Ascending aorta (tissue), 2 donors: Measurements from ENCODE around the gene BAZ2B. TPM values are rescaled to one million over a fixed set of nuclear protein-coding genes. Genes with fewer than 3 reads are reported as not detected.

ENCODE experiments used
- DNase-seq, 2 donors: peaks; one replicate each; pipeline ENCODE4 v3.0.0-alpha.2; 2019; ENCODE audit warnings: low spot score in 2 of 2
- H3K27ac ChIP-seq, 2 donors: fragments of 200-600 bp; sonication (generic); one replicate each; pipeline ENCODE4 v1.5.1; 2016 to 2017; ENCODE audit warnings: mild to moderate bottlenecking in 1 of 2
- H3K27me3 ChIP-seq: fragments of 200-600 bp; sonication (generic); one replicate; pipeline ENCODE4 v1.5.1; 2017
- H3K36me3 ChIP-seq, 2 donors: fragments of 200-600 bp; sonication (generic); one replicate each; pipeline ENCODE4 v1.5.1; 2016
- H3K4me1 ChIP-seq, 2 donors: fragments of 200-600 bp; sonication (generic); one replicate each; pipeline ENCODE4 v1.5.1; 2016 to 2017; ENCODE audit warnings: mild to moderate bottlenecking in 1 of 2
- H3K4me3 ChIP-seq, 2 donors: fragments of 200-600 bp; sonication (generic); one replicate each; pipeline ENCODE4 v1.5.1; 2016 to 2017; ENCODE audit warnings: mild to moderate bottlenecking in 1 of 2
- H3K9me3 ChIP-seq, 2 donors: fragments of 200-600 bp; sonication (generic); one replicate each; pipeline ENCODE4 v1.5.1; 2016
- CTCF ChIP-seq, 3 experiments: fragments of 200-600 bp in 2 of 3; fragments of 450-650 bp in 1 of 3; sonication (generic) in 2 of 3; IDR thresholded peaks; one replicate each; pipeline ENCODE4 v1.5.1; 2016 to 2019; ENCODE audit warnings: antibody characterized with exemption in 3 of 3, mild to moderate bottlenecking in 1 of 3, moderate library complexity in 1 of 3
- intact Hi-C: fragments of 100-400 bp; cut with DNase I; formaldehyde crosslinking; loops from one replicate; pipeline ENCODE4 v1.15.1; 2023
- total RNA-seq: library from RNA; depleted of rRNA; stranded (reverse); fragments of >200 nt; gene quantifications from one replicate; pipeline ENCODE4 v1.1.0, GENCODE V29; 2016

BAZ2B gene
- total RNA-seq, 1 donor from 2014 or later: 30.8 TPM

GRCh38 chr2:159326569-159327255 lies 289.6 kb downstream of the BAZ2B start:
- no peak for DNase-seq
- Histone ChIP-seq H3K4me1 (no peaks in the 10 kb centered on the region), H3K4me3 (no peak overlapping the region), H3K27ac (no peak overlapping the region), H3K36me3 (peaks cover 26 to 42% of the 10 kb centered on the region in 2 donors), H3K27me3 (no peaks in the 10 kb centered on the region), H3K9me3 (no peaks in the 10 kb centered on the region)
- intact Hi-C loops: no loop called here
- TF ChIP-seq CTCF (IDR thresholded peaks at IDR 0.05): no peak

GRCh38 chr2:159322419-159322818 lies 293.9 kb downstream of the BAZ2B start:
- H3K36me3 ChIP-seq: peaks cover 23 to 31% of the 10 kb centered on the region in 2 donors

GRCh38 chr2:159317392-159318088 lies 298.8 kb downstream of the BAZ2B start:
- H3K27me3 ChIP-seq: no peaks in the 10 kb centered on the region
- H3K9me3 ChIP-seq: no peaks in the 10 kb centered on the region
- intact Hi-C loops: no loop called here
- no peak for DNase-seq
- H3K4me1 ChIP-seq: no peaks in the 10 kb centered on the region
- peaks cover 13 to 21% of the 10 kb centered on the region in 2 donors for H3K36me3 ChIP-seq
- TF ChIP-seq CTCF (IDR thresholded peaks at IDR 0.05): no peak
- H3K4me3 ChIP-seq: no peak overlapping the region
- no peak overlapping the region for H3K27ac ChIP-seq

More at GRCh38 chr2:159322419-159322818, 293.9 kb downstream of the BAZ2B start:
- TF ChIP-seq CTCF (IDR thresholded peaks at IDR 0.05): no peak
- no peaks in the 10 kb centered on the region for H3K4me1 ChIP-seq
- H3K4me3 ChIP-seq: no peak overlapping the region
- H3K27ac ChIP-seq: no peak overlapping the region
- no peak for DNase-seq
- no peaks in the 10 kb centered on the region for H3K27me3 ChIP-seq
- no peaks in the 10 kb centered on the region for H3K9me3 ChIP-seq
- intact Hi-C loops: no loop called here

GRCh38 chr2:159307942-159308341 lies 308.4 kb downstream of the BAZ2B start:
- Histone ChIP-seq H3K27me3 (no peaks in the 10 kb centered on the region), H3K36me3 (no peaks in the 10 kb centered on the region), H3K4me1 (no peaks in the 10 kb centered on the region), H3K27ac (no peak overlapping the region), H3K9me3 (no peaks in the 10 kb centered on the region), H3K4me3 (no peak overlapping the region)
- DNase-seq: no peak
- TF ChIP-seq CTCF (IDR thresholded peaks at IDR 0.05): no peak
- intact Hi-C loops: no loop called here

GRCh38 chr2:159300586-159300985 lies 315.8 kb downstream of the BAZ2B start:
- no peak for TF ChIP-seq CTCF (IDR thresholded peaks at IDR 0.05)
- intact Hi-C loops: no loop called here
- Histone ChIP-seq H3K4me3 (no peak overlapping the region), H3K9me3 (no peaks in the 10 kb centered on the region), H3K36me3 (no peaks in the 10 kb centered on the region), H3K27ac (no peak overlapping the region), H3K4me1 (no peaks in the 10 kb centered on the region), H3K27me3 (no peaks in the 10 kb centered on the region)
- no peak for DNase-seq
